Activated CD4-positive, alpha-beta memory T cell treated with anti-CD3 and anti-CD28 coated beads for 36 hours (primary cell): ENCODE measurements around the gene TRIM31. TPM values are rescaled to one million over a fixed set of nuclear protein-coding genes. Genes with fewer than 3 reads are reported as not detected.

Experiments used
- CTCF ChIA-PET: fragments of 350-600 bp; sonication (Branson Sonifier 250); formaldehyde crosslinking; loops from one replicate; lab custom pipeline; 2021; ENCODE audit warnings: antibody characterized with exemption, inconsistent platforms; lab: Charles Lee
- POLR2A ChIA-PET: fragments of 350-600 bp; sonication (Branson Sonifier 250); formaldehyde crosslinking; loops from one replicate; lab custom pipeline; 2021; ENCODE audit warnings: antibody characterized with exemption; lab: Charles Lee
- DNase-seq: peaks from one replicate; pipeline ENCODE4 v3.0.0-alpha.2; 2020
- H3K27ac Mint-ChIP-seq: one replicate; pipeline ENCODE4 v1.8.0; 2021; ENCODE audit warnings: mixed read lengths
- H3K27me3 Mint-ChIP-seq: one replicate; pipeline ENCODE4 v1.8.0; 2021; ENCODE audit warnings: mixed read lengths
- H3K36me3 Mint-ChIP-seq: one replicate; pipeline ENCODE4 v1.8.0; 2021; ENCODE audit warnings: mixed read lengths
- H3K4me1 Mint-ChIP-seq: one replicate; pipeline ENCODE4 v1.8.0; 2021; ENCODE audit warnings: low read depth, mixed read lengths
- H3K4me3 Mint-ChIP-seq: one replicate; pipeline ENCODE4 v1.8.0; 2021; ENCODE audit warnings: mild to moderate bottlenecking, mixed read lengths
- H3K9me3 Mint-ChIP-seq: one replicate; pipeline ENCODE4 v1.8.0; 2021; ENCODE audit warnings: mixed read lengths
- intact Hi-C: fragments of 100-400 bp; cut with micrococcal nuclease; formaldehyde crosslinking; loops from one replicate; pipeline ENCODE4 v1.15.1; 2023
- total RNA-seq, 2 experiments: library from RNA; stranded (reverse); gene quantifications; one replicate each; pipeline ENCODE4 v1.2.3, GENCODE V29; 2021

Gene TRIM31
- not detected for total RNA-seq

GRCh38 chr6:30113003-30113759, at the start of gene TRIM31:
TRIM31 (minus strand) TSS chr6:30113090; CDS start chr6:30112805, 285 bp downstream.
- Mint-ChIP-seq H3K27ac (no peak within 1 kb of the TSS), H3K4me3 (no peak within 1 kb of the TSS), H3K9me3 (no peaks in the 10 kb centered on the region), H3K4me1 (peaks cover 17% of the 10 kb centered on the region), H3K27me3 (peaks cover 32% of the 10 kb centered on the region), H3K36me3 (no peaks in the 10 kb centered on the region)
- peak; percentile 21 for DNase-seq
- ChIA-PET CTCF (interaction anchor here (3.8 to 12.8 kb wide), 2 partner anchors 9 to 16 kb away, joined by 19 to 491 read pairs; partner anchors contain the start of gene TRIM40), POLR2A (no interaction called here)
- intact Hi-C loops: loop anchor here (2.0 kb wide), 1 partner anchor 16 kb away; no protein-coding TSS in a partner anchor

GRCh38 chr6:30162265-30163089, 49.6 kb upstream of the TRIM31 start:
- Mint-ChIP-seq H3K27me3 (peaks cover 6% of the 10 kb centered on the region), H3K4me1 (peaks cover 48% of the 10 kb centered on the region), H3K36me3 (no peaks in the 10 kb centered on the region), H3K27ac (peak overlapping the region; percentile 13), H3K4me3 (peak overlapping the region; percentile 5), H3K9me3 (no peaks in the 10 kb centered on the region)
- CTCF ChIA-PET: interaction anchor here (0.7 to 1.0 kb wide), 2 partner anchors 31 to 60 kb away, joined by 3 to 5 read pairs; no protein-coding TSS in a partner anchor
- DNase-seq: no peak
- POLR2A ChIA-PET: no interaction called here
- intact Hi-C loops: loop anchor here (5.0 kb wide), 1 partner anchor 315 kb away; no protein-coding TSS in a partner anchor

GRCh38 chr6:30160785-30161531, 48.1 kb upstream of the TRIM31 start, which contains the start of gene TRIM10:
TRIM10 (minus strand) TSS chr6:30161211; CDS start chr6:30160858, 353 bp downstream.
- H3K4me3 Mint-ChIP-seq: no peak within 1 kb of the TSS
- ChIA-PET POLR2A (no interaction called here), CTCF (no interaction called here)
- DNase-seq: no peak
- H3K36me3 Mint-ChIP-seq: no peaks in the 10 kb centered on the region
- no peak within 1 kb of the TSS for H3K27ac Mint-ChIP-seq
- intact Hi-C loops: loop anchor here (5.0 kb wide), 1 partner anchor 314 kb away; no protein-coding TSS in a partner anchor
- no peaks in the 10 kb centered on the region for H3K9me3 Mint-ChIP-seq
- peaks cover 39% of the 10 kb centered on the region for H3K4me1 Mint-ChIP-seq
- peaks cover 10% of the 10 kb centered on the region for H3K27me3 Mint-ChIP-seq

GRCh38 chr6:30160008-30160784, 47.3 kb upstream of the TRIM31 start:
- peaks cover 37% of the 10 kb centered on the region for H3K4me1 Mint-ChIP-seq
- peaks cover 12% of the 10 kb centered on the region for H3K27me3 Mint-ChIP-seq
- DNase-seq: no peak
- ChIA-PET CTCF (interaction anchor here (3.1 kb wide), 1 partner anchor 29 kb away, joined by 14 read pairs; no protein-coding TSS in a partner anchor), POLR2A (no interaction called here)
- H3K4me3 Mint-ChIP-seq: no peak overlapping the region
- no peak overlapping the region for H3K27ac Mint-ChIP-seq
- intact Hi-C loops: loop anchor here (5.0 kb wide), 1 partner anchor 313 kb away; no protein-coding TSS in a partner anchor
- H3K36me3 Mint-ChIP-seq: no peaks in the 10 kb centered on the region
- H3K9me3 Mint-ChIP-seq: no peaks in the 10 kb centered on the region

GRCh38 chr6:30158475-30159040, 45.7 kb upstream of the TRIM31 start:
- CTCF ChIA-PET: interaction anchor here (1.2 to 3.1 kb wide), 2 partner anchors 27 to 56 kb away, joined by 6 to 14 read pairs; no protein-coding TSS in a partner anchor
- POLR2A ChIA-PET: no interaction called here
- DNase-seq: peak; percentile 66
- Mint-ChIP-seq H3K36me3 (no peaks in the 10 kb centered on the region), H3K4me1 (peaks cover 31% of the 10 kb centered on the region), H3K9me3 (no peaks in the 10 kb centered on the region), H3K4me3 (no peak overlapping the region), H3K27ac (peak overlapping the region; percentile 34), H3K27me3 (peaks cover 19% of the 10 kb centered on the region)
- intact Hi-C loops: loop anchor here (1.0 to 2.0 kb wide), 2 partner anchors 9 to 28 kb away; no protein-coding TSS in a partner anchor

GRCh38 chr6:30157999-30158398, 45.1 kb upstream of the TRIM31 start:
- Mint-ChIP-seq H3K27ac (peak overlapping the region; percentile 34), H3K27me3 (peaks cover 19% of the 10 kb centered on the region), H3K4me1 (peaks cover 26% of the 10 kb centered on the region), H3K9me3 (no peaks in the 10 kb centered on the region), H3K4me3 (no peak overlapping the region), H3K36me3 (no peaks in the 10 kb centered on the region)
- CTCF ChIA-PET: interaction anchor here (1.2 to 3.1 kb wide), 2 partner anchors 27 to 55 kb away, joined by 6 to 14 read pairs; no protein-coding TSS in a partner anchor
- POLR2A ChIA-PET: no interaction called here
- DNase-seq: no peak
- intact Hi-C loops: loop anchor here (1.0 to 2.0 kb wide), 2 partner anchors 9 to 27 kb away; no protein-coding TSS in a partner anchor

- H3K27me3 Mint-ChIP-seq: peaks cover 19% of the 10 kb centered on the region
- no peaks in the 10 kb centered on the region for H3K9me3 Mint-ChIP-seq
- DNase-seq: no peak
- H3K27ac Mint-ChIP-seq: no peak overlapping the region
- H3K4me3 Mint-ChIP-seq: no peak overlapping the region
- ChIA-PET POLR2A (no interaction called here), CTCF (interaction anchor here (3.1 kb wide), 1 partner anchor 26 kb away, joined by 14 read pairs; no protein-coding TSS in a partner anchor)
- H3K36me3 Mint-ChIP-seq: no peaks in the 10 kb centered on the region
- H3K4me1 Mint-ChIP-seq: peaks cover 24% of the 10 kb centered on the region
- intact Hi-C loops: no loop called here
Observed at GRCh38 chr6:30157581-30157980, 44.7 kb upstream of the TRIM31 start.

GRCh38 chr6:30156774-30157173, 43.9 kb upstream of the TRIM31 start:
- no peaks in the 10 kb centered on the region for H3K36me3 Mint-ChIP-seq
- H3K27me3 Mint-ChIP-seq: peaks cover 19% of the 10 kb centered on the region
- no peak overlapping the region for H3K27ac Mint-ChIP-seq
- intact Hi-C loops: no loop called here
- no peak overlapping the region for H3K4me3 Mint-ChIP-seq
- ChIA-PET POLR2A (no interaction called here), CTCF (no interaction called here)
- DNase-seq: no peak
- H3K4me1 Mint-ChIP-seq: peaks cover 19% of the 10 kb centered on the region
- no peaks in the 10 kb centered on the region for H3K9me3 Mint-ChIP-seq

- POLR2A ChIA-PET: no interaction called here
- H3K27me3 Mint-ChIP-seq: peaks cover 17% of the 10 kb centered on the region
Observed at GRCh38 chr6:30156262-30156599, 43.3 kb upstream of the TRIM31 start.

GRCh38 chr6:30155520-30156261, 42.8 kb upstream of the TRIM31 start:
- no peak for DNase-seq
- Mint-ChIP-seq H3K4me3 (no peak overlapping the region), H3K4me1 (peaks cover 23% of the 10 kb centered on the region), H3K27me3 (peaks cover 17% of the 10 kb centered on the region), H3K36me3 (no peaks in the 10 kb centered on the region), H3K9me3 (no peaks in the 10 kb centered on the region), H3K27ac (no peak overlapping the region)
- intact Hi-C loops: no loop called here
- ChIA-PET POLR2A (no interaction called here), CTCF (interaction anchor here (2.0 to 11.3 kb wide), 2 partner anchors 25 to 53 kb away, joined by 7 to 65 read pairs; no protein-coding TSS in a partner anchor)

More at GRCh38 chr6:30156262-30156599, 43.3 kb upstream of the TRIM31 start:
- CTCF ChIA-PET: interaction anchor here (11.3 kb wide), 1 partner anchor 25 kb away, joined by 65 read pairs; no protein-coding TSS in a partner anchor
- Mint-ChIP-seq H3K9me3 (no peaks in the 10 kb centered on the region), H3K4me1 (peaks cover 23% of the 10 kb centered on the region), H3K27ac (no peak overlapping the region), H3K36me3 (no peaks in the 10 kb centered on the region), H3K4me3 (no peak overlapping the region)
- intact Hi-C loops: no loop called here
- DNase-seq: no peak
